GM12873 (cell line): Measurements from ENCODE around the gene KRT79.

ENCODE experiments used
- TF ChIP-seq, protein P1 (sequence below): IDR thresholded peaks from 2 replicates; pipeline ENCODE4 v1.5.1; 2012; ENCODE audit warnings: low read depth, mild to moderate bottlenecking, moderate library complexity, low read length, control low read depth; ENCODE audit not compliant: insufficient read depth; ENCODE audit errors: missing control alignments

KRT79 gene

GRCh38 chr12:52828156-52828555 lies 6.0 kb downstream of the KRT79 start:
- TF ChIP-seq, protein P1, sequence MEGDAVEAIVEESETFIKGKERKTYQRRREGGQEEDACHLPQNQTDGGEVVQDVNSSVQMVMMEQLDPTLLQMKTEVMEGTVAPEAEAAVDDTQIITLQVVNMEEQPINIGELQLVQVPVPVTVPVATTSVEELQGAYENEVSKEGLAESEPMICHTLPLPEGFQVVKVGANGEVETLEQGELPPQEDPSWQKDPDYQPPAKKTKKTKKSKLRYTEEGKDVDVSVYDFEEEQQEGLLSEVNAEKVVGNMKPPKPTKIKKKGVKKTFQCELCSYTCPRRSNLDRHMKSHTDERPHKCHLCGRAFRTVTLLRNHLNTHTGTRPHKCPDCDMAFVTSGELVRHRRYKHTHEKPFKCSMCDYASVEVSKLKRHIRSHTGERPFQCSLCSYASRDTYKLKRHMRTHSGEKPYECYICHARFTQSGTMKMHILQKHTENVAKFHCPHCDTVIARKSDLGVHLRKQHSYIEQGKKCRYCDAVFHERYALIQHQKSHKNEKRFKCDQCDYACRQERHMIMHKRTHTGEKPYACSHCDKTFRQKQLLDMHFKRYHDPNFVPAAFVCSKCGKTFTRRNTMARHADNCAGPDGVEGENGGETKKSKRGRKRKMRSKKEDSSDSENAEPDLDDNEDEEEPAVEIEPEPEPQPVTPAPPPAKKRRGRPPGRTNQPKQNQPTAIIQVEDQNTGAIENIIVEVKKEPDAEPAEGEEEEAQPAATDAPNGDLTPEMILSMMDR = no peak

- TF ChIP-seq, protein P1 = no peak
Observed at GRCh38 chr12:52827499-52828090, 6.5 kb downstream of the KRT79 start.

GRCh38 chr12:52826611-52827498 lies 7.3 kb downstream of the KRT79 start:
- TF ChIP-seq, protein P1 = no peak

- TF ChIP-seq, protein P1 = no peak
Observed at GRCh38 chr12:52825961-52826360, 8.2 kb downstream of the KRT79 start.

GRCh38 chr12:52824741-52825410 lies 9.2 kb downstream of the KRT79 start:
- TF ChIP-seq, protein P1 = no peak

GRCh38 chr12:52823761-52824450 lies 10.2 kb downstream of the KRT79 start:
- TF ChIP-seq, protein P1 = no peak
